Activated CD8-positive, alpha-beta T cell treated with anti-CD3 and anti-CD28 coated beads, Interleukin-2, amount 10 ng/mL, durations not matched to agents 7 days and 5 days (primary cell): ENCODE results near the gene RHPN2. TPM values are rescaled to one million over a fixed set of nuclear protein-coding genes. Genes with fewer than 3 reads are reported as not detected.

Experiments
- ATAC-seq: fragments of 150-1000 bp; cut with Tn5 transposase; one replicate; pipeline ENCODE4 v1.10.0; 2021; ENCODE audit warnings: moderate library complexity
- CTCF ChIA-PET: fragments of 350-600 bp; sonication (Branson Sonifier 250); formaldehyde crosslinking; loops from one replicate; lab custom pipeline; 2021; ENCODE audit warnings: antibody characterized with exemption; lab: Charles Lee
- POLR2A ChIA-PET: fragments of 350-600 bp; sonication (Branson Sonifier 250); formaldehyde crosslinking; loops from one replicate; lab custom pipeline; 2021; ENCODE audit warnings: antibody characterized with exemption; lab: Charles Lee
- DNase-seq: peaks from one replicate; pipeline ENCODE4 v3.0.0-alpha.2; 2020
- H3K27ac Mint-ChIP-seq: one replicate; pipeline ENCODE4 v1.8.0; 2021; ENCODE audit warnings: mild to moderate bottlenecking, mixed read lengths
- H3K27me3 Mint-ChIP-seq: one replicate; pipeline ENCODE4 v1.8.0; 2021; ENCODE audit warnings: low read depth, mixed read lengths
- H3K36me3 Mint-ChIP-seq: one replicate; pipeline ENCODE4 v1.8.0; 2021; ENCODE audit warnings: low read depth, mixed read lengths
- H3K4me1 Mint-ChIP-seq: one replicate; pipeline ENCODE4 v1.8.0; 2021; ENCODE audit warnings: low read depth, mixed read lengths
- H3K4me3 Mint-ChIP-seq: one replicate; pipeline ENCODE4 v1.8.0; 2021; ENCODE audit warnings: mild to moderate bottlenecking, mixed read lengths
- H3K9me3 Mint-ChIP-seq: one replicate; pipeline ENCODE4 v1.8.0; 2022; ENCODE audit warnings: mixed read lengths; ENCODE audit not compliant: insufficient read depth
- total RNA-seq, 2 experiments: library from RNA; stranded (reverse); gene quantifications; one replicate each; pipeline ENCODE4 v1.2.3, GENCODE V29; 2021

Gene RHPN2
- total RNA-seq, 2 experiments from 2014 or later, result 2.5 to 3.0 TPM

DNA sequence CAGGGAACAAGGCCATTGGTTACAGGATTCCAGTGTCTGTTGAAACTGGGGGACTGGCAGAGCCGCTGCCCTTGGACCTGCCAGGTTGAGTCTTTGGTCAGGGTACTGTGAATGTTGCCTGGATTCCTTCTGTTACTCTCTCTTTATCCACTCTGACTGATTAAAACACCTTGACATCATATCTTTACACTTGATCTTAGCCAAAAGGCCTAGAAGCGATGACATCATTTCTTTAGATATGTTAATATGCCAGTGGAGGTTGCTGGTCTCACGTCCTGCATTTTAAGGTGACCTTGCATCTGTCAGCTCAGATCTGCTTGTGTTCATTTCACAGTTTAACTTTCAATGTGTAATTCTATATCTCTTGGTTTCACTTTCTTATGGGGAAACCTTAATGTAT is 25.5 kb upstream of the RHPN2 start:
- H3K4me1 Mint-ChIP-seq, result no peaks in the 10 kb centered on the region
- no peaks in the 10 kb centered on the region for H3K27me3 Mint-ChIP-seq
- POLR2A ChIA-PET, result no interaction called here
- peaks cover 34% of the 10 kb centered on the region for H3K36me3 Mint-ChIP-seq
- H3K9me3 Mint-ChIP-seq, result no peaks in the 10 kb centered on the region
- CTCF ChIA-PET, result interaction anchor here (1.2 kb wide), 1 partner anchor 70 kb away, joined by 3 read pairs; no protein-coding TSS in a partner anchor
- DNase-seq (no peak), ATAC-seq (no peak)
- H3K4me3 Mint-ChIP-seq, result no peak overlapping the region
- H3K27ac Mint-ChIP-seq, result no peak overlapping the region

DNA sequence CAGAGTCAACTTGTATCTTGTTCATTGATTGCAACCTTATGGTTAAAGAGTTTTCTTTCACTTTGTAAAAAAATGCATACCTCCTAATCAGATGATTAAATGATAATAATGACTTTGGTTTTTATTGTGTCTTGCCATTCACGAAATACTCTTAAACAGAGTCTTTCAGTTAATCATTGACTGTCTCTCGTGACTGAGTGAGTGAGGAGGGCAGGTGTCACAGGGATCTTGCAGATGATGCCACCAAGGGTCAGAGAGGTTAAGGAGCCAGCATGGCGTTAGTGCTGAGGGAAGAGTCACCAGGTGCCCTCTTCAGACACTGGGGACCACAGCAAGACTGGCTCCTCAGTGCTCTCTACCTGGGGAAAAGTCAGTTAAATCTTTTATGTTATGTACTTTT is 24.3 kb upstream of the RHPN2 start:
- no peak overlapping the region for H3K27ac Mint-ChIP-seq
- POLR2A ChIA-PET, result no interaction called here
- no peaks in the 10 kb centered on the region for H3K4me1 Mint-ChIP-seq
- DNase-seq (no peak), ATAC-seq (no peak)
- H3K36me3 Mint-ChIP-seq, result peaks cover 26% of the 10 kb centered on the region
- no peaks in the 10 kb centered on the region for H3K27me3 Mint-ChIP-seq
- CTCF ChIA-PET, result no interaction called here
- no peak overlapping the region for H3K4me3 Mint-ChIP-seq
- no peaks in the 10 kb centered on the region for H3K9me3 Mint-ChIP-seq

- Mint-ChIP-seq H3K36me3 (peaks cover 18% of the 10 kb centered on the region), H3K27ac (no peak overlapping the region), H3K9me3 (no peaks in the 10 kb centered on the region), H3K4me1 (peaks cover 7% of the 10 kb centered on the region), H3K27me3 (no peaks in the 10 kb centered on the region), H3K4me3 (no peak overlapping the region)
- ATAC-seq (no peak), DNase-seq (no peak)
- ChIA-PET CTCF (no interaction called here), POLR2A (no interaction called here)
Observed at GRCh38 chr19:33086955-33087354, 22.3 kb upstream of the RHPN2 start.

DNA sequence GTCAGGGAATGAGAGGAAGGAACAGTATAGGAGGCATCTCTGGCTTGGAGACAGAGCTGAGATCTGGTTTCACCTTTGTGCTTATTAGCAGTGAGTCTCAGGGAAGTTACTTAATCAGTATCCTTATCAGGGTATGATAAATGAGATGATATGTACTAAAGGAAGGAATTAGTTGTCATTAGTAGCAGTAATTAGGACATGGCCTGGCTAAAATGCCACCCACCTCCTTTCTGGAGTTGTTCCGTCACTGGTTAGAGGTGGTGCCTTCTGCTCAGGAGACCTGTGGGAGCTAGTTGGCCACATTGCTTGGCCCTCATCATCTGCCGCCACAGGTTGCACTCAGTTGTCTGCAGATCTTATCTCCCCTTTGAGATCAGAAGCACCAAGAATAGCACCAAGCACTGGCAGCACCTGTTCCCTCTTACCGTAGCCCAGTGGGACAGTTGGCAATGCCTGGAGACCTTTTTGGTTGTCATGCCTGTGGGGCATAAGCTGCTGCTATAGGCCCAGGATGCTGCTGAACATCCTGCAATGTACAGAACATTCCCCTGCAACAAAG is 21.0 kb upstream of the RHPN2 start:
- DNase-seq (no peak), ATAC-seq (no peak)
- Mint-ChIP-seq H3K4me1 (peaks cover 19% of the 10 kb centered on the region), H3K36me3 (peaks cover 16% of the 10 kb centered on the region), H3K9me3 (no peaks in the 10 kb centered on the region), H3K4me3 (no peak overlapping the region), H3K27ac (no peak overlapping the region), H3K27me3 (no peaks in the 10 kb centered on the region)
- POLR2A ChIA-PET, result interaction anchor here (0.6 kb wide), 1 partner anchor 153 kb away, joined by 3 read pairs; no protein-coding TSS in a partner anchor
- CTCF ChIA-PET, result interaction anchor here (0.7 kb wide), 1 partner anchor 110 kb away, joined by 3 read pairs; no protein-coding TSS in a partner anchor

- peak within 1 kb of the TSS; percentile 91 for H3K4me3 Mint-ChIP-seq
- H3K9me3 Mint-ChIP-seq, result no peaks in the 10 kb centered on the region
- ATAC-seq (peak; percentile 95), DNase-seq (peak; percentile 90)
- CTCF ChIA-PET, result interaction anchor here (0.7 to 1.5 kb wide), 3 partner anchors 29 to 104 kb away, joined by 3 to 6 read pairs (median 4); no protein-coding TSS in a partner anchor
- peaks cover 27% of the 10 kb centered on the region for H3K4me1 Mint-ChIP-seq
- no peaks in the 10 kb centered on the region for H3K27me3 Mint-ChIP-seq
- POLR2A ChIA-PET, result interaction anchor here (0.6 to 1.6 kb wide), 3 partner anchors 21 to 289 kb away, joined by 3 to 4 read pairs (median 4); no protein-coding TSS in a partner anchor
- H3K27ac Mint-ChIP-seq, result peak within 1 kb of the TSS; percentile 95
- peaks cover 5% of the 10 kb centered on the region for H3K36me3 Mint-ChIP-seq
Observed at GRCh38 chr19:33080761-33081681, 16.3 kb upstream of the RHPN2 start, which contains the start of gene GPATCH1. TSS of gene GPATCH1 (plus strand) at chr19:33081181. CDS start at chr19:33081194, 13 bp downstream.

- ChIA-PET POLR2A (no interaction called here), CTCF (no interaction called here)
- H3K27me3 Mint-ChIP-seq, result no peaks in the 10 kb centered on the region
- H3K4me3 Mint-ChIP-seq, result no peak overlapping the region
- H3K27ac Mint-ChIP-seq, result no peak overlapping the region
- ATAC-seq (no peak), DNase-seq (no peak)
- H3K4me1 Mint-ChIP-seq, result peaks cover 8% of the 10 kb centered on the region
- H3K9me3 Mint-ChIP-seq, result no peaks in the 10 kb centered on the region
- no peaks in the 10 kb centered on the region for H3K36me3 Mint-ChIP-seq
Observed at GRCh38 chr19:33075519-33075918, 10.8 kb upstream of the RHPN2 start.

- no peak for DNase-seq
- Mint-ChIP-seq H3K9me3 (no peaks in the 10 kb centered on the region), H3K27me3 (peaks cover 2% of the 10 kb centered on the region), H3K36me3 (no peaks in the 10 kb centered on the region), H3K27ac (no peak overlapping the region), H3K4me1 (no peaks in the 10 kb centered on the region), H3K4me3 (no peak overlapping the region)
- no peak for ATAC-seq
- ChIA-PET POLR2A (no interaction called here), CTCF (interaction anchor here (1.0 kb wide), 1 partner anchor 31 kb away, joined by 3 read pairs; no protein-coding TSS in a partner anchor)
Observed at GRCh38 chr19:33071887-33072286, 7.2 kb upstream of the RHPN2 start.

DNA sequence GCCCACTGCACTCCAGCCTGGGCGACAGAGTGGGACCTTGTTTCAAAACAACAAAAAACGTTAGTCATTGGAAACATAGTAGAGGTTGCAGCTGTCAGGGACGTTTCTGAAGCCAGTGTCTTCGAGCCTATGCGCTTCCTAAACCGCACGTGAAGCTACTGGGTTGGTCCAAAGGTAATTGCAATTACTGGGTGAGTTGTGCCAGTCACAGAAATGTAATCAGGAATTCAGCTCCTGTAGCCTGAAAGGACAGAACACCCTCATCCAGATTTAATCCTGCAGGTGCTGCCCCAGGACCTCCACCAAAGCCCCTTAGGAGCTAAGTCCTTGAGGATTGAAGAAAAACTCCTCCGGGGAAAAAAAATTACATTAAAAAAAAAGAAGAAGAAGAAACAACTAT is 2.4 kb upstream of the RHPN2 start:
- peaks cover 19% of the 10 kb centered on the region for H3K27me3 Mint-ChIP-seq
- no peak for ATAC-seq
- H3K4me1 Mint-ChIP-seq, result peaks cover 9% of the 10 kb centered on the region
- H3K36me3 Mint-ChIP-seq, result no peaks in the 10 kb centered on the region
- H3K9me3 Mint-ChIP-seq, result no peaks in the 10 kb centered on the region
- no peak overlapping the region for H3K4me3 Mint-ChIP-seq
- POLR2A ChIA-PET, result interaction anchor here (0.7 kb wide), 1 partner anchor 258 kb away, joined by 3 read pairs; no protein-coding TSS in a partner anchor
- CTCF ChIA-PET, result no interaction called here
- no peak overlapping the region for H3K27ac Mint-ChIP-seq
- DNase-seq, result no peak

DNA sequence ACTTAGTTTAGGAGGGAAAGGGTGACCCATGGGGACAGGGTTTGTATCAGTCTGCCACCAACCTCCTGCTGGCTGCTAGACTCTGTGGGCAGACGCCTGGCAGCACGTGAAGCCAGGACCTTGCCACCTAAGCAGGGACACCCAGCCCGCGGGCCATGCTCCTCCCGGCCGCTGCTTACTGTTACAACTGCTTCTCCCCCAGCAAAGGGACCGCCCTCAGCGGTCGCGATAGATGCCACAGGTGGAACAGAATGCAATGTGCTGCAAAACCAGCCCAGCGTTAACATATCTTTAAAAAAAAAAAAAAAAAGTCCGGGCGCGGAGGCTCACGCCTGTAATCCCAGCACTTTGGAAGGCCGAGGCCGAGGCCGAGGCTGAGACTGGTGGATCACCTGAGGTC is 1.9 kb upstream of the RHPN2 start:
- H3K9me3 Mint-ChIP-seq, result no peaks in the 10 kb centered on the region
- H3K27ac Mint-ChIP-seq, result no peak overlapping the region
- H3K4me3 Mint-ChIP-seq, result no peak overlapping the region
- no peak for ATAC-seq
- peaks cover 19% of the 10 kb centered on the region for H3K27me3 Mint-ChIP-seq
- H3K36me3 Mint-ChIP-seq, result no peaks in the 10 kb centered on the region
- DNase-seq, result no peak
- POLR2A ChIA-PET, result no interaction called here
- H3K4me1 Mint-ChIP-seq, result peaks cover 9% of the 10 kb centered on the region
- CTCF ChIA-PET, result no interaction called here

DNA sequence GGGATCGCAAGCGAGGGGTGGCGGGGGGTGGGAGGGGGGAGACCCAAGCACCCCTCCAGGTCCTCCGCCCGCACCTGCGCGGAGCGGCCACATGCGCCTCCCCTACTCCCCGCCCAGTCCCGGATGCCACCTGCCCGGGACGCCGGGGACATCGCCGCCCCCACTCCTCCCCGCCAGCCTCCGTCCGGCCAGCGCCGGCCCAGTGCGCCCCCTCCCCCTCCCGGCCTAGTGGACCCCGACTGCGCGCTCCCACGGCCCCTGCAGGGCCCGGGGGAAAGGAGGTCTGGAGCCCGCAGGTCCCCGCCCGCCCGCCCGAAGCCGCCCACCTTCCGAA is 263 bp downstream of the RHPN2 start:
- H3K4me3 Mint-ChIP-seq, result peak overlapping the region; percentile 63
- ATAC-seq (peak; percentile 79), DNase-seq (peak; percentile 44)
- CTCF ChIA-PET, result no interaction called here
- peaks cover 9% of the 10 kb centered on the region for H3K4me1 Mint-ChIP-seq
- POLR2A ChIA-PET, result no interaction called here
- H3K27me3 Mint-ChIP-seq, result peaks cover 24% of the 10 kb centered on the region
- H3K9me3 Mint-ChIP-seq, result no peaks in the 10 kb centered on the region
- H3K36me3 Mint-ChIP-seq, result no peaks in the 10 kb centered on the region
- no peak overlapping the region for H3K27ac Mint-ChIP-seq

GRCh38 chr19:33063753-33064457 is 783 bp downstream of the RHPN2 start:
- no peak for DNase-seq
- no peaks in the 10 kb centered on the region for H3K9me3 Mint-ChIP-seq
- peaks cover 24% of the 10 kb centered on the region for H3K27me3 Mint-ChIP-seq
- H3K36me3 Mint-ChIP-seq, result no peaks in the 10 kb centered on the region
- peaks cover 9% of the 10 kb centered on the region for H3K4me1 Mint-ChIP-seq
- no peak overlapping the region for H3K27ac Mint-ChIP-seq
- peak overlapping the region; percentile 63 for H3K4me3 Mint-ChIP-seq
- ChIA-PET POLR2A (no interaction called here), CTCF (no interaction called here)
- ATAC-seq, result no peak
